Astrocyte of the spinal cord (primary cell): Measurements from ENCODE around the gene PCSK2.

Experiments
- DNase-seq: peaks from one replicate; pipeline ENCODE4 v3.0.0; 2011; ENCODE audit warnings: low read depth, low spot score
- H3K4me3 ChIP-seq: 2 replicates; pipeline ENCODE4 v1.5.1; 2011; ENCODE audit warnings: low read depth, mild to moderate bottlenecking, low read length, moderate library complexity
- in situ Hi-C: cut with HindIII; loops from 2 replicates; pipeline ENCODE4 v1.10.0; 2017; ENCODE audit warnings: low sequenced_read_pairs
- TF ChIP-seq, protein P1 (sequence below): IDR thresholded peaks from 2 replicates; pipeline ENCODE4 v1.5.1; 2012; ENCODE audit warnings: low read depth, mild to moderate bottlenecking, low read length, inconsistent platforms

Gene PCSK2

DNA sequence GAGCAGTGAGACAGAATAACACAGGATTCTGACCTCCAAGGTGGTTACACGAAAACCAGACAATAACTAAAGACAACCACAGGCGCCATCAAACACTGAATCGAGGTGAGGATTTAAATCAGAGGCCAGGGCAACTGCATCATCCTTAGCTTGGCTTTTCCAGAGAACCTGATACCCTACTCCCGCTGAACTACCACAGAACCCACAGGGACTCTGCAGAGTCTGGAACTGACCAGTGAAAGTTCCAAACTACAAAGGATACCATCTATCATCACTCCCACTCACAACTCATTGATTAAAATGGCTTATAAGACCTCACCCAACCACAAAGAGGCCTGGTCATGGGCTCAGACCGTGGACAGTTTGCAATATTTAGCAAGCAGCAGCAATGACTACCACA lies 219.3 kb downstream of the PCSK2 start:
- in situ Hi-C loops = loop anchor here (25.0 kb wide), 1 partner anchor 634 kb away; no protein-coding TSS in a partner anchor
- TF ChIP-seq, protein P1, sequence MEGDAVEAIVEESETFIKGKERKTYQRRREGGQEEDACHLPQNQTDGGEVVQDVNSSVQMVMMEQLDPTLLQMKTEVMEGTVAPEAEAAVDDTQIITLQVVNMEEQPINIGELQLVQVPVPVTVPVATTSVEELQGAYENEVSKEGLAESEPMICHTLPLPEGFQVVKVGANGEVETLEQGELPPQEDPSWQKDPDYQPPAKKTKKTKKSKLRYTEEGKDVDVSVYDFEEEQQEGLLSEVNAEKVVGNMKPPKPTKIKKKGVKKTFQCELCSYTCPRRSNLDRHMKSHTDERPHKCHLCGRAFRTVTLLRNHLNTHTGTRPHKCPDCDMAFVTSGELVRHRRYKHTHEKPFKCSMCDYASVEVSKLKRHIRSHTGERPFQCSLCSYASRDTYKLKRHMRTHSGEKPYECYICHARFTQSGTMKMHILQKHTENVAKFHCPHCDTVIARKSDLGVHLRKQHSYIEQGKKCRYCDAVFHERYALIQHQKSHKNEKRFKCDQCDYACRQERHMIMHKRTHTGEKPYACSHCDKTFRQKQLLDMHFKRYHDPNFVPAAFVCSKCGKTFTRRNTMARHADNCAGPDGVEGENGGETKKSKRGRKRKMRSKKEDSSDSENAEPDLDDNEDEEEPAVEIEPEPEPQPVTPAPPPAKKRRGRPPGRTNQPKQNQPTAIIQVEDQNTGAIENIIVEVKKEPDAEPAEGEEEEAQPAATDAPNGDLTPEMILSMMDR = no peak
- no peak for DNase-seq
- no peak overlapping the region for H3K4me3 ChIP-seq

DNA sequence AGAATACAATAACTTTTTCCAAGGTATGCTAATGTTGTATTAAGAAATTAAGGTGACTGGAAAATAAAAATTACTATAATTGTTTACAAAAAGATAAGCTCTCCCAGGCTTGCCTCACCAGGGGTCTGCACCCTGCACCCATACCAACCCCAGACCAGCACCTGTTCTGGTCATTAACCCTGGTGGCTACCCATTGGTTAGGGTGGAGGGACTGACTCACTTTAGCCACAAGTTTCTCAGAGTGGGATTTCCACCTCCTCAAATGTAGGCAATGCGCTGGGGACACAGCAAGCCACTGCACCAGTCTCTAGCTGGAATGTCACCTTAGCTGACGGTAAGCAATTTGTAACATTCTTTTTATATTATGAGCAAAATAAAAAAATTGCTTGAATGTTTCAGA lies 221.2 kb downstream of the PCSK2 start:
- no peak for DNase-seq
- in situ Hi-C loops = loop anchor here (25.0 kb wide), 1 partner anchor 636 kb away; no protein-coding TSS in a partner anchor
- TF ChIP-seq, protein P1 = no peak
- no peak overlapping the region for H3K4me3 ChIP-seq

DNA sequence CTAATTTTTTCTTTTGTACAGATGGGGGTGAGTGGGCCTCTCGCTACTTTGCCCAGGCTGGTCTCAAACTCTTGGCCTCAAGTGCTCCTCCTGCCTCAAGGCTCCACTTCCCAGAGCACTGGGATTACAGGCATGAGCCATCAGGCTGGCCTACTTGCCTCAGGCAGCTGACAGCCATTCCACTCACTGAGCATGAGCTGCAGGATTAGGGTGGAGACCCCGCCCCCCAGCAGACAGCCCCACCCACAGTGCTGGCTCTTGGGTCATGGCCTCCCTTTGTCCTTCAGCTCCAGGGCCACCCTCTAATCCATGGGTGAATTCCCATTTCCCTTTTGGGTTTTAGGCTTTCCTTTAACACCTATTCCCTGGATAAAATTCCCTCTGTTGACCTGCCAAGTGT lies 222.2 kb downstream of the PCSK2 start:
- no peak for DNase-seq
- in situ Hi-C loops = loop anchor here (25.0 kb wide), 1 partner anchor 637 kb away; no protein-coding TSS in a partner anchor
- TF ChIP-seq, protein P1 = no peak
- H3K4me3 ChIP-seq = no peak overlapping the region

DNA sequence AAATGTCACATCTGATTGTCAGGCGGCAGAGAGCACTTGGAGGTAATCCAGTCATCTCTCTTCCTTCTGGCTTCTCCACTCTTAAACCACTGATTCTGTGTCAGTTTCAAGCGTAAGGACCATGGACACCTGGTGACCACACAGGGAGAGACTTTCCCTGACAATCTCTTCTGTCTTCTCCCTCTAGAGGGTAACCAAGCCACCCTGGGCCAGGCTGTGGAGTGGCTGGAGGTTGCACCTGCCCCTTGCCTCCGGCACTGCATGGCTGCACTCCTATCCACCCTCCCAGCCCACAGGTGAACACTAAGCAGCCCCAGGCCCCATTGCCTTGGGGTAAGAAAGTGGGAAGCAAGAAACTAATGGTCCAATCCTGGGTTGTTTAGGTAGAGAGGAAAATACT lies 225.6 kb downstream of the PCSK2 start:
- TF ChIP-seq, protein P1 = no peak
- in situ Hi-C loops = no loop called here
- no peak for DNase-seq
- H3K4me3 ChIP-seq = no peak overlapping the region

DNA sequence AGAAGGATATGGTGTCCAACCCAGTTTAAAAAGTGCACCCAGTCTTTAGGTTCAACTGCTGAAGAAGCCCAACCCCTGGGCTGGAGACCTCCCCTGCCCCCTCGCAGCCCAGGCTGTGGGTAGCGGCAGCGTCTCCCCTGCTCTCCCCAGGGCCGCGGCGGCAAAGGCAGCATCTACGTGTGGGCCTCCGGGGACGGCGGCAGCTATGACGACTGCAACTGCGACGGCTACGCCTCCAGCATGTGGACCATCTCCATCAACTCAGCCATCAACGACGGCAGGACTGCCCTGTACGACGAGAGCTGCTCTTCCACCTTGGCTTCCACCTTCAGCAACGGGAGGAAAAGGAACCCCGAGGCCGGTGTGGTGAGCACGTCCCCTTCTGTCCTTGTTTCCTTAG lies 226.8 kb downstream of the PCSK2 start:
- TF ChIP-seq, protein P1 = no peak
- DNase-seq = no peak
- H3K4me3 ChIP-seq = no peak overlapping the region
- in situ Hi-C loops = no loop called here

DNA sequence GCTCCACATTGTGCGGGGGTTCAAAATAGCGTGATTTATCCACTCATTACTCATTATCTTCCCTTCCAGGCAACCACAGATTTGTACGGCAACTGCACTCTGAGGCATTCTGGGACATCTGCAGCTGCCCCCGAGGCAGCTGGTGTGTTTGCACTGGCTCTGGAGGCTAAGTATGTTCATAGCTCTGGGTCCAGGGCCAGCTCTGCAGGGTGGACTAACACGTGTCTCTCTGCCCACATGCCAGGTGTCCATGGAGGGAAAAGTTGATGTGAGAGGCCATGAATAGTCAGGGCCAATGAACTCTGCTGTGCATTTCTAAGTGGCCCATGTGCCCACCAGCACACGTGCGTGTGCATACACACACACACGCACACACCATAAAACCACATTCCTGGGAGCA lies 229.4 kb downstream of the PCSK2 start:
- in situ Hi-C loops = no loop called here
- no peak for DNase-seq
- no peak overlapping the region for H3K4me3 ChIP-seq
- TF ChIP-seq, protein P1 = no peak

DNA sequence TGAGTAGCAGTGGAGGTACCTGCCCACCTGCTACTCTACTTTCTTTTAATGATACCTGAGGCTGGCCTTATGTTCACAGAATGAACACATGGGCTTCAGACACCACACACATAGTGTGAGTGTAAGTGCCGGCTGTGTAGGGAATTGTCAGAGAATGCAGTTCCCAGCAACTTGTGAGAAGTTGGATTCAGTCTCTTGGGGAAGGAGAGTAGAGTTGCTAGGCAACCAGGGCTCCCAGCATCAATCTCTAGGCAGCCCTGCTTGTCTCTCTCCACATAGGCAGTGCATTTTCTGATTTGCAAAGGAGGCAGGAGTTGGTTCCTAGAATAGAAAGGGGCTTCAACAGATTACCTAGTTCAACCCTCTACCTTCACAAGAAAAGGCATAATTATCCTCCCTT lies 230.2 kb downstream of the PCSK2 start:
- H3K4me3 ChIP-seq = no peak overlapping the region
- DNase-seq = no peak
- in situ Hi-C loops = no loop called here
- TF ChIP-seq, protein P1 = no peak
